Psoas muscle (tissue), 8 donors: ENCODE data around the gene ACAD9. TPM values are rescaled to one million over a fixed set of nuclear protein-coding genes. Genes with fewer than 3 reads are reported as not detected.

Experiments
- ATAC-seq, 4 donors: fragments of 200-7000 bp; cut with Tn5 transposase; one replicate each; pipeline ENCODE4 v1.9.1; 2020; ENCODE audit warnings: moderate library complexity in 3 of 4, mild to moderate bottlenecking in 2 of 4
- DNase-seq, 2 donors: peaks; one replicate each; pipeline ENCODE4 v3.0.0-alpha.2; 2020
- H3K27ac ChIP-seq: fragments of 200-600 bp; one replicate; pipeline ENCODE4 v1.8.0; 2022
- H3K27me3 ChIP-seq, 3 donors: fragments of 200-600 bp in 1 of 3; one replicate each; pipeline versions ENCODE4 v1.6.1 to v1.8.0; 2013 to 2022; ENCODE audit warnings: low read length in 2 of 3, mild to moderate bottlenecking in 2 of 3, moderate library complexity in 1 of 3; ENCODE audit not compliant: insufficient read depth in 3 of 3
- H3K36me3 ChIP-seq, 2 donors: fragments of 200-600 bp in 1 of 2; one replicate each; pipeline versions ENCODE4 v1.6.1 to v1.8.0; 2013 to 2022; ENCODE audit warnings: low read depth in 1 of 2, mild to moderate bottlenecking in 1 of 2, moderate library complexity in 1 of 2; ENCODE audit not compliant: insufficient read depth in 1 of 2
- H3K4me1 ChIP-seq: fragments of 200-600 bp; one replicate; pipeline ENCODE4 v1.8.0; 2022
- H3K4me3 ChIP-seq: fragments of 200-600 bp; one replicate; pipeline ENCODE4 v1.8.0; 2022; ENCODE audit warnings: mild to moderate bottlenecking
- H3K9me3 ChIP-seq: fragments of 200-600 bp; one replicate; pipeline ENCODE4 v1.8.0; 2022
- WGBS, 3 donors: extraction: QIAGEN DNeasy Blood & Tissue Kit; methylation state at CpG; one replicate each; pipeline versions ENCODE4 v1.1.6 to v1.1.7; 2013; 5-methylcytosine and 5-hydroxymethylcytosine counted together
- intact Hi-C, 2 donors: fragments of 100-400 bp; cut with DNase I; formaldehyde crosslinking; loops; one replicate each; pipeline versions ENCODE4 v1.11.0 to v1.14.2; 2022
- polyA plus RNA-seq, 3 donors: library from polyadenylated mRNA; stranded (reverse); fragments of 200-250 nt; gene quantifications; one replicate each; pipeline ENCODE4 v1.2.3, GENCODE V29; 2013
- total RNA-seq, 4 donors: library from RNA; stranded (reverse); fragmentation: NEBNext Ultra II Directional in 2 of 4; extraction: Animal tissue kit (Norgen Biotek cat#: 25700) in 2 of 4; gene quantifications; one replicate each; pipeline versions ENCODE4 v1.2.1 to v1.2.4, GENCODE V29; 2021 to 2023
- TF ChIP-seq, protein P1 (sequence below): fragments of 200-600 bp; IDR thresholded peaks from one replicate; pipeline ENCODE4 v1.8.0; 2022; ENCODE audit warnings: antibody characterized with exemption
- donor health status: healthy with polysubstance abuse.
- donor health status: DM: no; HTN: no; CAD: no; lungs with moderate emphysema.
- donor health status: Bipolar disorder and iron deficiency.
- donor health status: healthy.
- donor health status: DM: yes; HTN: yes; CAD: no.
- donor health status: DM: no; HTN: no; CAD: no.
- donor health status: DM: no; HTN: no; CAD: no.
- donor health status: DM: yes; HTN: yes; CAD: no.

ACAD9 gene
- total and polyA plus RNA-seq, 7 donors, result 17.0 to 47.8 (median 29.7) TPM

GRCh38 chr3:128884992-128885391 lies 5.6 kb downstream of the ACAD9 start:
- DNase-seq (no peak), ATAC-seq (no peak)
- Histone ChIP-seq H3K27me3 (no peaks in the 10 kb centered on the region), H3K4me3 (no peak overlapping the region), H3K9me3 (no peaks in the 10 kb centered on the region), H3K36me3 (peaks cover 4 to 55% of the 10 kb centered on the region in 2 donors), H3K27ac (no peak overlapping the region), H3K4me1 (peaks cover 30% of the 10 kb centered on the region)
- 86 to 100% (median 98%) methylated on average over 1 of the region's 1 CpG for WGBS, 3 donors
- intact Hi-C loops, result no loop called here
- TF ChIP-seq, protein P1, sequence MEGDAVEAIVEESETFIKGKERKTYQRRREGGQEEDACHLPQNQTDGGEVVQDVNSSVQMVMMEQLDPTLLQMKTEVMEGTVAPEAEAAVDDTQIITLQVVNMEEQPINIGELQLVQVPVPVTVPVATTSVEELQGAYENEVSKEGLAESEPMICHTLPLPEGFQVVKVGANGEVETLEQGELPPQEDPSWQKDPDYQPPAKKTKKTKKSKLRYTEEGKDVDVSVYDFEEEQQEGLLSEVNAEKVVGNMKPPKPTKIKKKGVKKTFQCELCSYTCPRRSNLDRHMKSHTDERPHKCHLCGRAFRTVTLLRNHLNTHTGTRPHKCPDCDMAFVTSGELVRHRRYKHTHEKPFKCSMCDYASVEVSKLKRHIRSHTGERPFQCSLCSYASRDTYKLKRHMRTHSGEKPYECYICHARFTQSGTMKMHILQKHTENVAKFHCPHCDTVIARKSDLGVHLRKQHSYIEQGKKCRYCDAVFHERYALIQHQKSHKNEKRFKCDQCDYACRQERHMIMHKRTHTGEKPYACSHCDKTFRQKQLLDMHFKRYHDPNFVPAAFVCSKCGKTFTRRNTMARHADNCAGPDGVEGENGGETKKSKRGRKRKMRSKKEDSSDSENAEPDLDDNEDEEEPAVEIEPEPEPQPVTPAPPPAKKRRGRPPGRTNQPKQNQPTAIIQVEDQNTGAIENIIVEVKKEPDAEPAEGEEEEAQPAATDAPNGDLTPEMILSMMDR, result no peak

DNA sequence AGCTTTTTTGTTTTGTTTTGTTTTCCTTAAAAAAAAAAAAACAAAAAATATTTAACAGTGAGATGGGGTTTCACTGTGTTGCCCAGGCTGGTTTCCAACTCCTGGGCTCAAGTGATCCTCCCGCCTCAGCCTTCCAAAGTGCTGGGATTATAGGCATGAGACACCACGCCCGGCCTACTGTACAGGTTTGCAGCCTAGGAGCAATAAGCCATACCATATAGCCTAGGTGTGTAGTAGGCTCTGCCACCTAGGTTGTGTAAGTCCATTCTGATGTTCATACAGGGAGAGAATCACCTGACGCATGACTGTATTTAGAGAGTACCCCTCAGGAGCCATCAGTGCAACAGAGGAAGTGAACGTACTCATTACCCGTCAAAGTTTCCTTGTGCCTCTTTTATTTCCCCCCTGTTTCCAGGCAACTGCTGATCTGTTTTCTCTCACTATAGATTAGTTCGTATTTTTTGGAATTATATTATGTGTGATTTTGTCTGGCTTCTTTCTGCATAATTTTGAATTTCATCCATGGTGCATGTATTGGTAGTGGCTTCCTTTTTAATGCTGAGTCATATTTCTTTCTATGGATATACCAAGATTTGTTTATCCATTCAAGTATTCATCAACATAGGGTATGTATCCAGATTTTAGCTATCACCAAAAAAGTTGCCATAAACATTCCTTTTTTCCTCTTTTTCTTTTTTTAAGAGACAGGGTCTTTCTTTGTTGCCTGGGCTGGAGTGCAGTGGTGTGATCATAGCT lies 9.9 kb downstream of the ACAD9 start:
- WGBS, 3 donors, result 88 to 93% (median 91%) methylated on average over 7 of the region's 7 CpGs
- intact Hi-C loops, result no loop called here
- H3K4me1 ChIP-seq, result no peaks in the 10 kb centered on the region
- TF ChIP-seq, protein P1, result no peak
- H3K27ac ChIP-seq, result no peak overlapping the region
- no peaks in the 10 kb centered on the region for H3K27me3 ChIP-seq
- peak in 1 of 4 donors; percentile 27 for ATAC-seq
- peaks cover 0 to 61% of the 10 kb centered on the region in 2 donors for H3K36me3 ChIP-seq
- H3K9me3 ChIP-seq, result no peaks in the 10 kb centered on the region
- H3K4me3 ChIP-seq, result no peak overlapping the region
- DNase-seq, result no peak

GRCh38 chr3:128895843-128896697 lies 16.6 kb downstream of the ACAD9 start:
- Histone ChIP-seq H3K4me3 (no peak overlapping the region), H3K9me3 (no peaks in the 10 kb centered on the region), H3K27ac (no peak overlapping the region), H3K36me3 (peaks cover 6 to 82% of the 10 kb centered on the region in 2 donors), H3K4me1 (no peaks in the 10 kb centered on the region), H3K27me3 (no peaks in the 10 kb centered on the region)
- TF ChIP-seq, protein P1, result no peak
- intact Hi-C loops, result loop anchor here in 1 of 2 donors (10.0 kb wide), 1 partner anchor 379 kb away; the partner anchor contains the start of gene HMCES
- WGBS, 3 donors, result 68 to 79% (median 73%) methylated on average over 11 of the region's 11 CpGs
- DNase-seq (no peak), ATAC-seq (no peak)

DNA sequence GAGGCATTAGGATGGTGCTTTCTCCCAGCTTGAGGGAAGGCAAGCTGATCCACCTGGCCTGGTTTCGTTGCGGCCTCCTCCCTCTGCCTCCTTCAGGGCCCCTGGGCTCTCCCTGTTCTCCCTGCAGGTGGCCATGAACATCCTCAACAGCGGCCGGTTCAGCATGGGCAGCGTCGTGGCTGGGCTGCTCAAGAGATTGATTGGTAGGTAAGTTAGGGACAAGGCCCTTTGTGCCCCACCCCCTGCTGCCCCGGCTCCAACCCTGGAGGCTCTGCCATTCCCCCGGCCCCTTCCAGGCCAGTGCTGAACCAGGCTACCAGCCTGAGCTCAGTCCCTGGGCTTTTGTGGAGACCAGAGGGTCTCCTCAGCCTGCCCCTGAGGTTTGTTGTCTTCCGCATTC lies 23.0 kb downstream of the ACAD9 start:
- no peaks in the 10 kb centered on the region for H3K9me3 ChIP-seq
- WGBS, 3 donors, result 88 to 97% (median 92%) methylated on average over 9 of the region's 9 CpGs
- no peaks in the 10 kb centered on the region for H3K4me1 ChIP-seq
- DNase-seq, result no peak
- no peak for ATAC-seq
- TF ChIP-seq, protein P1, result no peak
- H3K27ac ChIP-seq, result no peak overlapping the region
- no peaks in the 10 kb centered on the region for H3K27me3 ChIP-seq
- intact Hi-C loops, result no loop called here
- peaks cover 25 to 100% of the 10 kb centered on the region in 2 donors for H3K36me3 ChIP-seq
- H3K4me3 ChIP-seq, result no peak overlapping the region
